Sigmoid colon (tissue), 4 donors: ENCODE measurements around the gene CLIP4.

Experiments
- EP300 ChIP-seq, 4 donors: sonication (generic); formaldehyde crosslinking; IDR thresholded peaks; one replicate each; pipeline ENCODE4 v1.6.1; 2017; ENCODE audit warnings: antibody characterized with exemption in 4 of 4
- POLR2A ChIP-seq, 2 donors: fragments of 450-650 bp; IDR thresholded peaks; one replicate each; pipeline ENCODE4 v1.6.1; 2016; ENCODE audit warnings: antibody characterized with exemption in 2 of 2, mild to moderate bottlenecking in 2 of 2, moderate library complexity in 2 of 2
- POLR2AphosphoS5 ChIP-seq, 4 donors: sonication (generic); formaldehyde crosslinking; IDR thresholded peaks; one replicate each; pipeline ENCODE4 v1.6.1; 2017; ENCODE audit warnings: antibody characterized with exemption in 4 of 4
- TF ChIP-seq, protein P1 (sequence below), 4 experiments: fragments of 450-650 bp in 3 of 4; fragments of 200-600 bp in 1 of 4; IDR thresholded peaks; one replicate each; pipeline ENCODE4 v1.5.1; 2016 to 2019; ENCODE audit warnings: antibody characterized with exemption in 4 of 4, mild to moderate bottlenecking in 3 of 4, moderate library complexity in 2 of 4

GRCh38 chr2:29130295-29130694 is 15.1 kb downstream of the CLIP4 start:
- TF ChIP-seq, protein P1, sequence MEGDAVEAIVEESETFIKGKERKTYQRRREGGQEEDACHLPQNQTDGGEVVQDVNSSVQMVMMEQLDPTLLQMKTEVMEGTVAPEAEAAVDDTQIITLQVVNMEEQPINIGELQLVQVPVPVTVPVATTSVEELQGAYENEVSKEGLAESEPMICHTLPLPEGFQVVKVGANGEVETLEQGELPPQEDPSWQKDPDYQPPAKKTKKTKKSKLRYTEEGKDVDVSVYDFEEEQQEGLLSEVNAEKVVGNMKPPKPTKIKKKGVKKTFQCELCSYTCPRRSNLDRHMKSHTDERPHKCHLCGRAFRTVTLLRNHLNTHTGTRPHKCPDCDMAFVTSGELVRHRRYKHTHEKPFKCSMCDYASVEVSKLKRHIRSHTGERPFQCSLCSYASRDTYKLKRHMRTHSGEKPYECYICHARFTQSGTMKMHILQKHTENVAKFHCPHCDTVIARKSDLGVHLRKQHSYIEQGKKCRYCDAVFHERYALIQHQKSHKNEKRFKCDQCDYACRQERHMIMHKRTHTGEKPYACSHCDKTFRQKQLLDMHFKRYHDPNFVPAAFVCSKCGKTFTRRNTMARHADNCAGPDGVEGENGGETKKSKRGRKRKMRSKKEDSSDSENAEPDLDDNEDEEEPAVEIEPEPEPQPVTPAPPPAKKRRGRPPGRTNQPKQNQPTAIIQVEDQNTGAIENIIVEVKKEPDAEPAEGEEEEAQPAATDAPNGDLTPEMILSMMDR (IDR thresholded peaks at IDR 0.05), result no peak
- TF ChIP-seq POLR2AphosphoS5 (IDR thresholded peaks at IDR 0.05) (no peak), POLR2A (IDR thresholded peaks at IDR 0.05) (no peak), EP300 (IDR thresholded peaks at IDR 0.05) (no peak)
